Endothelial cell of umbilical vein (primary cell): Measurements from ENCODE around the gene SNAP23. TPM values are rescaled to one million over a fixed set of nuclear protein-coding genes. Genes with fewer than 3 reads are reported as not detected.
A peak's percentile ranks its signal among the peaks of the same experiment; 100 is the strongest.

Experiments used
- BruUV-seq: library from RNA; stranded (reverse); fragments of 400-500 nt; replicated peaks from 2 replicates; lab custom pipeline; 2021; lab: Mats Ljungman, UMichigan
- CTCF ChIA-PET: fragments of 300-600, 350-600 bp; sonication (Branson Sonifier 250); formaldehyde crosslinking; loops from one replicate; lab custom pipeline; 2021; ENCODE audit warnings: antibody characterized with exemption, inconsistent platforms; lab: Charles Lee
- POLR2A ChIA-PET: fragments of 300-600, 350-600 bp; sonication (Branson Sonifier 250); formaldehyde crosslinking; loops from one replicate; lab custom pipeline; 2021; ENCODE audit warnings: antibody characterized with exemption, inconsistent platforms; lab: Charles Lee
- DNase-seq: peaks from one replicate; pipeline ENCODE4 v3.0.0-alpha.2; 2011; ENCODE audit warnings: low read depth, low spot score
- FAIRE-seq: peaks from 2 replicates; lab custom pipeline; 2011; peaks lifted over from hg19 to GRCh38; lab: Jason Lieb, UNC
- H2AFZ ChIP-seq: 2 replicates; pipeline ENCODE4 v1.6.0; 2012; ENCODE audit warnings: low read depth, low read length, control low read depth, inconsistent platforms
- H3K27ac ChIP-seq: 2 replicates; pipeline ENCODE4 v1.5.1; 2011; ENCODE audit warnings: low read depth, mild to moderate bottlenecking, control low read depth, low read length, moderate library complexity; ENCODE audit not compliant: insufficient read depth
- H3K27me3 ChIP-seq, 2 experiments: 2 replicates each; pipeline versions ENCODE4 v1.6.0 to v1.6.1; 2011; ENCODE audit warnings: low read length in 2 of 2, mixed read lengths in 1 of 2; ENCODE audit not compliant: control insufficient read depth in 2 of 2, insufficient read depth in 2 of 2
- H3K36me3 ChIP-seq, 2 experiments: 2 replicates in 1 of 2; 3 replicates in 1 of 2; pipeline ENCODE4 v1.5.1; 2011; ENCODE audit warnings: low read length in 2 of 2, mild to moderate bottlenecking in 1 of 2, moderate library complexity in 1 of 2; ENCODE audit not compliant: control insufficient read depth in 2 of 2, insufficient read depth in 2 of 2; ENCODE audit errors: extremely low read depth in 1 of 2
- H3K4me1 ChIP-seq: 3 replicates; pipeline ENCODE4 v1.5.1; 2011; ENCODE audit warnings: mild to moderate bottlenecking, low read length; ENCODE audit not compliant: control insufficient read depth, insufficient read depth; ENCODE audit errors: extremely low read depth
- H3K4me2 ChIP-seq: 2 replicates; pipeline ENCODE4 v1.6.1; 2011; ENCODE audit warnings: low read length, control low read depth, mixed read lengths; ENCODE audit not compliant: insufficient read depth
- H3K4me3 ChIP-seq, 3 experiments: fragments of 200-600 bp in 1 of 3; sonication (generic), shearing (Covaris generic) in 1 of 3; replicated peaks in 1 of 3; 2 replicates each; pipeline ENCODE4 v1.5.1; 2011 to 2016; ENCODE audit warnings: control low read depth in 3 of 3, low read length in 3 of 3, mild to moderate bottlenecking in 2 of 3, inconsistent platforms in 1 of 3, low read depth in 1 of 3, moderate library complexity in 1 of 3; ENCODE audit not compliant: insufficient read depth in 1 of 3
- H3K79me2 ChIP-seq: 2 replicates; pipeline ENCODE4 v1.6.0; 2012; ENCODE audit warnings: low read length, inconsistent platforms; ENCODE audit not compliant: control insufficient read depth, insufficient read depth
- H3K9ac ChIP-seq: replicated peaks from 2 replicates; pipeline ENCODE3; 2011; ENCODE audit warnings: low read length, control low read depth; ENCODE audit not compliant: insufficient read depth; ENCODE audit errors: extremely low read depth
- H3K9me1 ChIP-seq: replicated peaks from 3 replicates; pipeline ENCODE4 v1.6.0; 2011; ENCODE audit warnings: mild to moderate bottlenecking, low read length; ENCODE audit not compliant: control insufficient read depth, insufficient read depth; ENCODE audit errors: extremely low read depth
- H3K9me3 ChIP-seq: replicated peaks from 2 replicates; pipeline ENCODE4 v1.5.1; 2012; ENCODE audit warnings: low read length, inconsistent platforms; ENCODE audit not compliant: control insufficient read depth, insufficient read depth
- H4K20me1 ChIP-seq: replicated peaks from 2 replicates; pipeline ENCODE3; 2011; ENCODE audit warnings: mild to moderate bottlenecking, low read length; ENCODE audit not compliant: control insufficient read depth, insufficient read depth; ENCODE audit errors: extremely low read depth
- EZH2 ChIP-seq: IDR thresholded peaks from 2 replicates; pipeline ENCODE4 v1.6.1; 2012; ENCODE audit warnings: borderline replicate concordance, low read depth, mild to moderate bottlenecking, moderate library complexity, low read length, inconsistent platforms; ENCODE audit not compliant: severe bottlenecking
- FOS ChIP-seq: IDR thresholded peaks from 2 replicates; pipeline ENCODE4 v1.6.1; 2011; ENCODE audit warnings: mild to moderate bottlenecking, low read length, moderate library complexity, borderline replicate concordance; ENCODE audit not compliant: insufficient read depth
- GATA2 ChIP-seq: IDR thresholded peaks from 2 replicates; pipeline ENCODE4 v1.7.0; 2011; ENCODE audit warnings: low read depth, mild to moderate bottlenecking, moderate library complexity, mixed read lengths, low read length; ENCODE audit not compliant: insufficient read length, insufficient read depth
- JUN ChIP-seq: IDR thresholded peaks from 2 replicates; pipeline ENCODE4 v1.6.1; 2011; ENCODE audit warnings: borderline replicate concordance, low read depth; ENCODE audit not compliant: insufficient read length, insufficient read depth
- MYC ChIP-seq: IDR thresholded peaks from one replicate; pipeline ENCODE4 v1.6.1; 2011; ENCODE audit warnings: mild to moderate bottlenecking, low read depth, low read length
- POLR2A ChIP-seq: IDR thresholded peaks from 2 replicates; pipeline ENCODE4 v1.6.1; 2012; ENCODE audit warnings: low read depth, mild to moderate bottlenecking, control low read depth, low read length
- POLR2AphosphoS5 ChIP-seq: IDR thresholded peaks from 2 replicates; pipeline ENCODE4 v1.6.1; 2012; ENCODE audit warnings: low read depth, mild to moderate bottlenecking, control low read depth, low read length, moderate library complexity; ENCODE audit not compliant: insufficient read depth
- dilution Hi-C: fragments of 300-500 bp; cut with MboI; formaldehyde crosslinking; loops from one replicate; pipeline ENCODE4 v1.15.0; 2019; ENCODE audit warnings: low sequenced_read_pairs; ENCODE audit not compliant: extremely low pct_ligation_motif_present
- intact Hi-C: fragments of 100-400 bp; cut with micrococcal nuclease; formaldehyde crosslinking; loops from one replicate; pipeline ENCODE4 v1.10.0; 2022
- polyA plus RNA-seq, 4 experiments: library from polyadenylated mRNA; depleted of rRNA in 3 of 4; stranded (reverse) in 3 of 4; unstranded in 1 of 4; fragments of >200 nt; gene quantifications; 2 replicates each; pipeline versions ENCODE4 v1.2.1 to v1.2.3, GENCODE V29; 2011 to 2012; ENCODE audit warnings: missing spikeins in 1 of 4
- total RNA-seq: library from RNA; stranded (reverse); gene quantifications from 2 replicates; pipeline ENCODE4 v1.2.3, GENCODE V29; 2021
- TF ChIP-seq, protein P1 (sequence below): IDR thresholded peaks from 2 replicates; pipeline ENCODE4 v1.6.1; 2011; ENCODE audit not compliant: insufficient read depth, insufficient read length
- TF ChIP-seq, protein P2 (sequence below), 2 donors: IDR thresholded peaks; 1 replicate in 1 of 2; 2 replicates in 1 of 2; pipeline ENCODE4 v1.5.1; 2011; ENCODE audit warnings: low read length in 2 of 2, mild to moderate bottlenecking in 2 of 2, moderate library complexity in 2 of 2, control low read depth in 1 of 2, inconsistent platforms in 1 of 2, low read depth in 1 of 2; ENCODE audit not compliant: insufficient read depth in 1 of 2; ENCODE audit errors: extremely low read depth in 1 of 2

SNAP23 gene
- total and polyA plus RNA-seq, 2 donors (not counting 3 experiments of a cell fraction or from before 2014, with no cell fraction given): 141 to 152 TPM

DNA sequence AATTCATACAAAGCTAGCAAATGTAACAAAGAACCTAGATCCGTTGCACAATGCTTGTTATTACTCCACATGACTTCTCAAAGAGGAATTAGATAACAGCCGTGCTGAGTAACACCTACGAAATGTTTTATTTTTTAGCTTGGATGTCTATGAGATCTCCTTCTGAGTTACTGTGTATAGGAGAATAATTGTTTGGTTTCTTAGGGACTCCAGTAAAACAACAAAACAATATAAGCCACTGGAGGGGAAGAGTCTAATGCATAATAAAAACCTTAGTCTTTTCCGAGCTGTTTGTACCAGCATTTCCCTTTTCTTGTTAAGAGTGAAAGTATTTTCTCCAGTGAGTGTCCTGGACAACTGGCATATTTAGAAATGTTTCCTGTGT, 15.6 kb downstream of the SNAP23 start:
- no peaks in the 10 kb centered on the region for H3K9me3 ChIP-seq
- no peaks in the 10 kb centered on the region for H3K9me1 ChIP-seq
- peak overlapping the region; percentile 55 for H3K27ac ChIP-seq
- peak overlapping the region; percentile 31 for H3K4me2 ChIP-seq
- no peak overlapping the region for H3K4me3 ChIP-seq
- H3K9ac ChIP-seq: peak overlapping the region; percentile 22
- H3K36me3 ChIP-seq: peaks cover 9 to 18% of the 10 kb centered on the region in 2 experiments
- intact Hi-C loops: loop anchor here (2.0 kb wide), 1 partner anchor 16 kb away; the partner anchor contains the start of gene SNAP23
- no TSS peak for BruUV-seq
- H2AFZ ChIP-seq: no peak overlapping the region
- no peaks in the 10 kb centered on the region for H4K20me1 ChIP-seq
- H3K27me3 ChIP-seq: no peaks in the 10 kb centered on the region
- no peak for TF ChIP-seq EZH2
- TF ChIP-seq, protein P1, sequence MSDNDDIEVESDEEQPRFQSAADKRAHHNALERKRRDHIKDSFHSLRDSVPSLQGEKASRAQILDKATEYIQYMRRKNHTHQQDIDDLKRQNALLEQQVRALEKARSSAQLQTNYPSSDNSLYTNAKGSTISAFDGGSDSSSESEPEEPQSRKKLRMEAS: no peak
- TF ChIP-seq, protein P2, sequence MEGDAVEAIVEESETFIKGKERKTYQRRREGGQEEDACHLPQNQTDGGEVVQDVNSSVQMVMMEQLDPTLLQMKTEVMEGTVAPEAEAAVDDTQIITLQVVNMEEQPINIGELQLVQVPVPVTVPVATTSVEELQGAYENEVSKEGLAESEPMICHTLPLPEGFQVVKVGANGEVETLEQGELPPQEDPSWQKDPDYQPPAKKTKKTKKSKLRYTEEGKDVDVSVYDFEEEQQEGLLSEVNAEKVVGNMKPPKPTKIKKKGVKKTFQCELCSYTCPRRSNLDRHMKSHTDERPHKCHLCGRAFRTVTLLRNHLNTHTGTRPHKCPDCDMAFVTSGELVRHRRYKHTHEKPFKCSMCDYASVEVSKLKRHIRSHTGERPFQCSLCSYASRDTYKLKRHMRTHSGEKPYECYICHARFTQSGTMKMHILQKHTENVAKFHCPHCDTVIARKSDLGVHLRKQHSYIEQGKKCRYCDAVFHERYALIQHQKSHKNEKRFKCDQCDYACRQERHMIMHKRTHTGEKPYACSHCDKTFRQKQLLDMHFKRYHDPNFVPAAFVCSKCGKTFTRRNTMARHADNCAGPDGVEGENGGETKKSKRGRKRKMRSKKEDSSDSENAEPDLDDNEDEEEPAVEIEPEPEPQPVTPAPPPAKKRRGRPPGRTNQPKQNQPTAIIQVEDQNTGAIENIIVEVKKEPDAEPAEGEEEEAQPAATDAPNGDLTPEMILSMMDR (IDR thresholded peaks at IDR 0.05; ENCODE audit: extremely low read depth in 1 of 2, insufficient read depth in 1 of 2, low read depth in 1 of 2, low read length in 2 of 2): no peak
- no peak for TF ChIP-seq MYC
- no peak for TF ChIP-seq GATA2
- TF ChIP-seq POLR2A: no peak
- TF ChIP-seq FOS: no peak
- no peak for TF ChIP-seq JUN
- no peak for TF ChIP-seq POLR2AphosphoS5
- CTCF ChIA-PET: interaction anchor here (1.1 to 1.7 kb wide), 4 partner anchors 12 to 39 kb away, joined by 3 to 9 read pairs (median 4); partner anchors contain the start of genes SNAP23 and ZNF106
- peak; percentile 32 for DNase-seq
- peaks cover 14% of the 10 kb centered on the region for H3K4me1 ChIP-seq
- H3K79me2 ChIP-seq: peaks cover 61% of the 10 kb centered on the region
- FAIRE-seq: no peak
- POLR2A ChIA-PET: interaction anchor here (1.3 to 1.9 kb wide), 3 partner anchors 8 to 20 kb away, joined by 3 to 7 read pairs (median 4); partner anchors contain the start of genes SNAP23 and ZNF106
- dilution Hi-C loops: no loop called here
